ENCODE results near the gene C13orf46.

DNA sequence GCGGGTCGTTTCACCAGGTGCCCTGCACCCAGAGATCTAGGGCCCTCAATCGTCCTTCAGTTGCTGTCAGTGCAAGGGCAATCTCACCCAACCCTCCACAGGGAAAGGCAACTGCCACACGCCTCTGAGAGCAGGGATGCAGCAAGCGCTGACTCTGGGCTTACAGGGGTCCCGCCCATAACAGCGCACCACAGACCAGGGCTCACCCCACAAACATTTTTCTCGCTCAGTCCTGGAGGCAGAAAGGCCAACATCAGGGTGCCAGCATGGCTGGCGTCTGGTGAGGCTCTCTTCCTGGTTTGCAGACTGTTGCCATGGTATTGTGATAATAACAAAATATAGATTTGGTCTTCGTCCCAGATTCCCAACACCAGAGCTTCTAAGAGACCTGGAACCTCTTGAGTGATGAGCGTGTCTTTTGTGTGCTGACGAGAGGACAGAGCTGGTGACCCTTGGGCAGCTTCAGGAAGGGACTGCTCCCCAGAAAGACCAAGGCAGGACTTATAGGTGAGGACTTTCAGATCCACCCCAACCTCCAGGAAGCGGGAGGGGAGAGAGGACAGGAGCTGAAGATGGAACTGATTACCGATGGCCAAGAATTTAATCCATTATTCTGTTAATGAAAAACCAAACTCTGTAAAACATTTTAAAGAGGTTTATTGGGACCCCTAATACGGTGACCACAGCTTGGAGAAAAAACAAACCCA, 51.3 kb downstream of the C13orf46 start:
- TF ChIP-seq, protein P1, sequence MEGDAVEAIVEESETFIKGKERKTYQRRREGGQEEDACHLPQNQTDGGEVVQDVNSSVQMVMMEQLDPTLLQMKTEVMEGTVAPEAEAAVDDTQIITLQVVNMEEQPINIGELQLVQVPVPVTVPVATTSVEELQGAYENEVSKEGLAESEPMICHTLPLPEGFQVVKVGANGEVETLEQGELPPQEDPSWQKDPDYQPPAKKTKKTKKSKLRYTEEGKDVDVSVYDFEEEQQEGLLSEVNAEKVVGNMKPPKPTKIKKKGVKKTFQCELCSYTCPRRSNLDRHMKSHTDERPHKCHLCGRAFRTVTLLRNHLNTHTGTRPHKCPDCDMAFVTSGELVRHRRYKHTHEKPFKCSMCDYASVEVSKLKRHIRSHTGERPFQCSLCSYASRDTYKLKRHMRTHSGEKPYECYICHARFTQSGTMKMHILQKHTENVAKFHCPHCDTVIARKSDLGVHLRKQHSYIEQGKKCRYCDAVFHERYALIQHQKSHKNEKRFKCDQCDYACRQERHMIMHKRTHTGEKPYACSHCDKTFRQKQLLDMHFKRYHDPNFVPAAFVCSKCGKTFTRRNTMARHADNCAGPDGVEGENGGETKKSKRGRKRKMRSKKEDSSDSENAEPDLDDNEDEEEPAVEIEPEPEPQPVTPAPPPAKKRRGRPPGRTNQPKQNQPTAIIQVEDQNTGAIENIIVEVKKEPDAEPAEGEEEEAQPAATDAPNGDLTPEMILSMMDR (IDR thresholded peaks at IDR 0.05) = no peak
- no peak for TF ChIP-seq POLR2AphosphoS5 (IDR thresholded peaks at IDR 0.05)

Data from gastroesophageal sphincter (tissue), 3 donors.